Embryonic facial prominence (tissue), 1 donor: Measurements from ENCODE around the gene GRK3.
"Not testable (repeated sequence)": the region's sequence is repeated elsewhere in the genome, so short reads cannot be mapped to it uniquely, and the experiment has no call there.

Source experiments
- DNase-seq: peaks from one replicate; pipeline ENCODE4 v3.0.0-alpha.2; 2016; ENCODE audit errors: extremely low spot score

GRK3 gene

GRCh38 chr22:25572708-25573171 is 8.3 kb downstream of the GRK3 start:
- no peak for DNase-seq

- DNase-seq, result no peak
These were observed 9.4 kb downstream of the GRK3 start for GRCh38 chr22:25573841-25574240.

GRCh38 chr22:25574736-25575135 is 10.3 kb downstream of the GRK3 start:
- DNase-seq, result no peak

- DNase-seq, result not testable (repeated sequence)
These were observed 11.4 kb downstream of the GRK3 start for GRCh38 chr22:25575674-25576392.

GRCh38 chr22:25581452-25581851 is 17.0 kb downstream of the GRK3 start:
- DNase-seq, result not testable (repeated sequence)

DNA sequence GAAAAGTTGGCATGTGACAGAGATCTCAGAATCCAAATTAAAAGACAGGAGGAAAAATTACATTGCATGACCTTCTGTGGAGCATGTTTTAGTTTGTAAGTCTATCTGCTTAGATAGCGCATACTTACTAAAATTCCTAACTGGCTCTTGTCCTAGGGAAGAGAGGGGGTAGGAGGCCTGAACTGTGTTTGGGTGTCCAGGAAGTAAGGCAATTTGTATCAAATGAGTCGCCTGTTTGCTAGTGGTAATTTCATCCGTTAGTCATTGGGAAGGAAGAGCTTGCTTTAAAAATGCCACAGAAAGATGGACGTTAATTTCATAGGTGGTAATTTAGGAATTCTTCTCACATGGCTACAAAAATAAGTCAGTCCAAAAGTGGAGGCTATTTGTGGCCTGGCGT is 18.5 kb downstream of the GRK3 start:
- DNase-seq, result no peak

GRCh38 chr22:25584993-25585392 is 20.5 kb downstream of the GRK3 start:
- DNase-seq, result not testable (repeated sequence)

DNA sequence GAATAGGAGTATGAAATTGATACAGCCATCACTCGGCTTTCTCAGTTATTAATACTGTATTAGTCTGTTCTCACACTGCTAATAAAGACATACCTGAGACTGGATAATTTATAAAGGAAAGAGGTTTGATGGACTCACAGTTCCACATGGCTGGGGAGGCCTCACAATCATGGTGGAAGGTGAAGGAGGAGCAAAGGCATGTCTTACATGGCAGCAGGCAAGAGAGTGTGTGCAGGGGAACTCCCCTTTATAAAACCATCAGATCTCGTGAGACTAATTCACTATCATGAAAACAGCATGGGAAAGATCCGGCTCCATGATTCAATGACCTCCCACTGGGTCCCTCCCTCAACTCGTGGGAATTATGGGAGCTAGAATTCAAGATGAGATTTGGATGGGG is 25.2 kb downstream of the GRK3 start:
- DNase-seq, result not testable (repeated sequence)

DNA sequence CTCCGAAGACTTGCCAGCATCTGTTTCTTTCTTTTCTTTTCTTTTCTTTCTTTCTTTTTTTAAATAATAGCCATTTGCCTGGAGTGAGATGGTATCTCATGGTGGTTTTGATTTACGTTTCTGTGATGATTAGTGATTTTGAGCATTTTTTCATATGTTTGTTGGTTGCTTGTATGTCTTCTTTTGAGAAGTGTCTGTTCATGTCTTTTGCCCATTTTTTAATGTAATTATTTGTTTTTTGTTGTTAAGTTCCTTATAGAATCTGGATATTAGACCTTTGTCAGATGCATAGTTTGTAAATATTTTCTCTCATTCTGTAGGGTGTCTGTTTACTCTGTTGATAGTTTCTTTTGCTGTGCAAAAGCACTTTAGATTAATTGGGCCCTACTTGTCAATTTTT is 28.8 kb downstream of the GRK3 start:
- DNase-seq, result not testable (repeated sequence)

GRCh38 chr22:25598609-25599008 is 34.1 kb downstream of the GRK3 start:
- no peak for DNase-seq

- no peak for DNase-seq
These were observed 38.0 kb downstream of the GRK3 start for GRCh38 chr22:25602445-25602844.

DNA sequence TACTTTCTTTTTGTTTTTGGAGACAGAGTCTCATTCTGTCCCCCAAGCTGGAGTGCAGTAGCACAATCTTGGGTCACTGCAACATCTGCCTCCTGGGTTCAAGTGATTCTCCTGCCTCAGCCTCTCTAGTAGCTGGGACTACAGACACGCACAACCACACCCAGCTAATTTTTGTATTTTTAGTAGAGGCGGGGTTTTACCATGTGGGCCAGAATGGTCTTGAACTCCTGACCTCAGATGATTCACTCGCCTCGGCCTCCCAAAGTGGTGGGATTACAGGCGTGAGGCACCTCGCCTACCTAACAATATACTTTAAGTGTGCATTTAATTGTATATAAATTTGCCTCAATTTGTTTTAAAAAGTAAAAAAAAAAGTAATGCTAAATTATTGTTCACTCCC is 38.4 kb downstream of the GRK3 start:
- no peak for DNase-seq

DNA sequence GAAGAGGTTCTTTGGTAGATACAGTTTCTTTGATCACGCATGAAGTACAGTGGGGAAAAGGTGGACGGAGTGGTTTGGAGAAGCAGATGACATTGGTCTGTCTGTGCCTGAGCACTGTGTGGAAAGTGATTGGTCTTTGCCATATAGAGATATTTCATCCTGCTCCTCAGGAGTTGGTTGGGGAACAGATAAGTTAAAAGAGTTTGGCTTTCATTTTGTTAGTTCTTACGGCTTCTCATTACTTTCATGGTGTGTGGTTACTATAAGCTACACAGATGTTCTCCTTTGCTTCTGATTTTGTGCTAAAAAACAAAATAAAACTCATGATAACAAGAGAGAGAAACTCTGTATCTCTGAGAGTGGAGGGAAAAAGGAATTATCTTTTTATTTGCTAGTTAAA is 40.7 kb downstream of the GRK3 start:
- DNase-seq, result not testable (repeated sequence)

GRCh38 chr22:25605565-25605964 is 41.1 kb downstream of the GRK3 start:
- not testable (repeated sequence) for DNase-seq

GRCh38 chr22:25611284-25611683 is 46.8 kb downstream of the GRK3 start:
- DNase-seq, result not testable (repeated sequence)

DNA sequence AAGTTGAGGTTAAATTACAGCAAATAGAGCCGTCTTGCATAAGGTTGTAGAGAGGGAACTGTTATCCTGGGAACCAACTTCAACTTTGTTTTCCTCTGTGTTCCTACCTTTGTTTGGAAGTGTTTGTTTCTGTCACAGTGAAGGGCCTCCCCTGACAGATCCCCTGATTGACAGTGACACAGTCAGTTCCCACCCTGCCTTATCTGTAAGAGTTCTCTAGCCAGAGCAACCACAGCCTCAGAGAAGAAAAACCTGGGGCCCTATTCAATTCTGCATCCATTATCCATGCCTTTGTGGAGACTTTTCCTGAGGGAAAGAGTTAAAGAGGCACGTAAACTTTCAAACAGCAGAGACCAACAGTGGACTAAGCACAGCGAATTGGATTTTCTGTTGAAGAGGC is 48.7 kb downstream of the GRK3 start:
- not testable (repeated sequence) for DNase-seq

- DNase-seq, result not testable (repeated sequence)
These were observed 49.1 kb downstream of the GRK3 start for GRCh38 chr22:25613558-25613957.

DNA sequence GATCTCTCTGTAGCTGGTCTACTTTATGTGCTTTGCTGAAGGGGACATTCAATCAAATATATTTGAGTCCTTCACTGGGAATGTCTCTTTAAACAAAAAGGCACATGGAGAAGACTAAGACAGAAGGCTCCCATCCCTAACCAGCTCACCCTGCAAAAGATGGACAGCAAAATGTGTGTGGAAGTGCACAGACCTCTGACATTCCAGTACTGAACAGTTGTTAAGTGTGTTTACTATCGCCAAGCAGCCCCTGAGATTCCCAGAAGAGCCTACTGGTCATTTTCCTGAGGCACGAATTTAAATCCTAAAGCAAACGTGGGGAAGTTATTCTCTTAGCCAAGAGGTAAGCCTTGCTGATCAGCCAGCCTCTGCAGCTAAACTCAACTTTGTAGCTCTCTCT is 50.3 kb downstream of the GRK3 start:
- DNase-seq, result not testable (repeated sequence)

DNA sequence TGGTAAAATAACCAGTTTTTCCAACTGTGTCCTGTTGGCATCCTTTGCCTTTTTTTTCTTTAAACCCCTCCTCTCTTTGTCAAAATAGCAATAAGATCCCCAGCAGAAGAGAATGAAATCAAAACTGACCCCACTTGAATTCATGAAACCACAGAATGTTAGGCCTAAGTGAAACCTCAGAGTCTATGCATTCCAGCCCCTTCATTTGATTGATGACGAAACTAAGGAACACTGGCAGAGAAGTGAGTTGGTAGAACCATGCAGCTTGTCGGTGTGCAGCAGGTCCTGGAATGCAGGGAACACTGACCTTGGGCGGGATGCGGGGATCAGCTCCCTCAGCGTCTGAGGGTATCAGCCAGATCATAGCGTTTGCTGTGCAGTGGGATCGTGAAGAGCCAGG is 57.5 kb downstream of the GRK3 start:
- no peak for DNase-seq

- no peak for DNase-seq
These were observed 58.8 kb downstream of the GRK3 start for GRCh38 chr22:25623310-25623734.

DNA sequence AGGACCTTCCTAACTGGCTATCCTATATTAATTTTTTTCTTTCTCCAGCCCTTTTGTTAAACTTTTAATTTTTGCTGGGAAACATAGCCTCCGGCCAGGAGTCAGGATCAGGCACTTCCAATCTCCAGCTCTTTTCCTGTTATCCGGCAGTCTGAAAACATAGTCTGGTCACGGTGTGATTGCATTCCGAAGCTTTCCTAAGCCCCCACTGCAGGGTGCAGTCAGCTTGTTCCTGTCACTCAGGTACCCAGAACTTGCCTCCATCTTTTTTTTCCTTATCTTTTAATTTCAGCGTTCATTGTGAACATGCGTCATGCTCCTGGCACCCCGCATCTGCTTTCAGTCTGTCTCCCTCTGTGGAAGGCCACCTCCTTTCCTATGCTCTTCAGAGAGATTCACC is 59.4 kb downstream of the GRK3 start:
- no peak for DNase-seq

- DNase-seq, result no peak
These were observed 60.0 kb downstream of the GRK3 start for GRCh38 chr22:25624476-25624875.

DNA sequence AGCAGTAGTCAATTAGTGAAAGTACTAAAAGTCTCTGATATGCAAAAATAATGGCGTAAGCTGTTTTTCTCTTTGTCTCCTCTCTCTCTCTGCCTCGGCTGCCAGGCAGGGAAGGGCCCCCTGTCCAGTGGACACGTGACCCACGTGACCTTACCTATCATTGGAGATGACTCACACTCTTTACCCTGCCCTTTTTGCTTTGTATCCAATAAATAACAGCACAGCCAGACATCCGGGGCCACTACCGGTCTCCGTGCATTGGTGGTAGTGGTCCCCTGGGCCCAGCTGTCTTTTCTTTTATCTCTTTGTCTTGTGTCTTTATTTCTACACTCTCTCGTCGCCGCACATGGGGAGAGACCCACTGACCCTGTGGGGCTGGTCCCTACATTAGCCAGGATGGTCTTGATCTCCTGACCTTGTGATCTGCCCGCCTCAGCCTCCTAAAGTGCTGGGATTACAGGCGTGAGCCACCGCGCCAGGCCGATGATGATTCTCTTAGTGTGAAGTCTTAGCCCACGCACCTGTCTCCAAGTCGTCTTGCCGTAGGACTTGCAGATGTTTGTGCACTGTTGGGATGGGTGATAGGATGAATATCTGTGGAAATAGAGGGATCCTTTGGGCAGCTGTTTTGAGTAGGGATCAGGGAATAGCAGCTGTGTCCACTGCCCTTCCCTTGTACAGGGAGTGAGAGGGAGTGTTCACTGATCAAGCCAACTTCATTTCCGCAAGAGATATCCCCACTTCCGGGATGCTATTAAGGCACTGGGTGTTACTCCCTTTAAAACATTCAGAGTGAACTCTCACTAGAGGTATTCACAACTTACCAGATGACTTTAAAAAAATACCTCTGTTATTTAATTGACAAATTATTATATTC is 61.5 kb downstream of the GRK3 start:
- not testable (repeated sequence) for DNase-seq
